GM12864 (cell line): Measurements from ENCODE around the gene CRAT.

Experiments used
- DNase-seq: peaks from one replicate; pipeline ENCODE4 v3.0.0-alpha.2; 2011; ENCODE audit warnings: low read depth
- H3K4me3 ChIP-seq: 2 replicates; pipeline ENCODE4 v1.5.1; 2011; ENCODE audit warnings: mild to moderate bottlenecking, low read depth, low read length, control low read depth
- TF ChIP-seq, protein P1 (sequence below): IDR thresholded peaks from 2 replicates; pipeline ENCODE4 v1.5.1; 2011; ENCODE audit warnings: low read depth, mild to moderate bottlenecking, moderate library complexity, low read length, control low read depth, inconsistent platforms; ENCODE audit errors: missing control alignments

Gene CRAT

DNA sequence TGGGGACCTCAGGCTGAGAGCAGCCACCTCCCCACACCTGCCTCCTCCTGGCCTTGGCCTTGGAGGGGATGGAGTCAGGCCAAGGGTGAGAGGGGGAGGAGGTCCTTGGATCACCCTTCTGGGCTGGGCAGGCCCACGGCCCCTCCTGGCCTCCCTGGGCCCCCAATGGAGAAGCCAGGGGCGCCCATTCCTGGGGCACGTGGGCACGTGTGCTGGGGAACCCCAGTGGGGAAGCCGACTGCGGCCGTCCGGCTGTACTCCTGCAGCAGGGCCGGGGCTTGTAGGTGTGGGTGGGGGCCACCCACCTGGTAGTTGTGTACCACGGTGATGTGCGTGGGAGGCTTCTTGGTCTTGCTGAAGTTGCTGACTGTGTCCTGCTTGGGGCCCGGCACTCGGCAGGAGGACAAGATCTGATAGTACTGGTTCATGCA lies 8.5 kb downstream of the CRAT start:
- TF ChIP-seq, protein P1, sequence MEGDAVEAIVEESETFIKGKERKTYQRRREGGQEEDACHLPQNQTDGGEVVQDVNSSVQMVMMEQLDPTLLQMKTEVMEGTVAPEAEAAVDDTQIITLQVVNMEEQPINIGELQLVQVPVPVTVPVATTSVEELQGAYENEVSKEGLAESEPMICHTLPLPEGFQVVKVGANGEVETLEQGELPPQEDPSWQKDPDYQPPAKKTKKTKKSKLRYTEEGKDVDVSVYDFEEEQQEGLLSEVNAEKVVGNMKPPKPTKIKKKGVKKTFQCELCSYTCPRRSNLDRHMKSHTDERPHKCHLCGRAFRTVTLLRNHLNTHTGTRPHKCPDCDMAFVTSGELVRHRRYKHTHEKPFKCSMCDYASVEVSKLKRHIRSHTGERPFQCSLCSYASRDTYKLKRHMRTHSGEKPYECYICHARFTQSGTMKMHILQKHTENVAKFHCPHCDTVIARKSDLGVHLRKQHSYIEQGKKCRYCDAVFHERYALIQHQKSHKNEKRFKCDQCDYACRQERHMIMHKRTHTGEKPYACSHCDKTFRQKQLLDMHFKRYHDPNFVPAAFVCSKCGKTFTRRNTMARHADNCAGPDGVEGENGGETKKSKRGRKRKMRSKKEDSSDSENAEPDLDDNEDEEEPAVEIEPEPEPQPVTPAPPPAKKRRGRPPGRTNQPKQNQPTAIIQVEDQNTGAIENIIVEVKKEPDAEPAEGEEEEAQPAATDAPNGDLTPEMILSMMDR, result no peak
- no peak for DNase-seq

DNA sequence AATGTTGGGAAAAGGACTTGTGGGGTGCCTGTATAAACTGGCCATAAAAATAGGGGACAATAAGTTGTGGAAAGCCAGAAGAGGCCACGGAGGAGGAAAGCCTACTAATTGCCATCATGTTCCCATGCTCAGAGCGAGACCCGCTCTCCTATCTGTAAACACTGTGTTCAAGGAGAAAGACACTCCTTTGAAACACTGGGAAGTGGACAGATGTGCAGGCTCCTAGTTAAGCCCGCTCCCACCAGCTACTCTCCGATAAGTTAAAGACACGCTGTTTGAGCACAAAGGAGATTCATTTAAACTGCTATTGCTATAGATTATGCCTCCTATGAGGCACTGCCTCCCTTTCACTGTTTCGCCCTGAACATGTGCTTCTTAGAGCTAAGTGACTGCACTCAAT lies 9.3 kb downstream of the CRAT start:
- DNase-seq, result no peak
- TF ChIP-seq, protein P1, result no peak
- no peak overlapping the region for H3K4me3 ChIP-seq

More for the DNA sequence above, 8.5 kb downstream of the CRAT start:
- no peak overlapping the region for H3K4me3 ChIP-seq

- TF ChIP-seq, protein P1, result no peak
- DNase-seq, result no peak
- H3K4me3 ChIP-seq, result no peak overlapping the region
Measured at GRCh38 chr9:129100383-129101169, 10.0 kb downstream of the CRAT start.

GRCh38 chr9:129098328-129098727 lies 12.3 kb downstream of the CRAT start:
- TF ChIP-seq, protein P1, result no peak
- no peak overlapping the region for H3K4me3 ChIP-seq
- DNase-seq, result no peak

DNA sequence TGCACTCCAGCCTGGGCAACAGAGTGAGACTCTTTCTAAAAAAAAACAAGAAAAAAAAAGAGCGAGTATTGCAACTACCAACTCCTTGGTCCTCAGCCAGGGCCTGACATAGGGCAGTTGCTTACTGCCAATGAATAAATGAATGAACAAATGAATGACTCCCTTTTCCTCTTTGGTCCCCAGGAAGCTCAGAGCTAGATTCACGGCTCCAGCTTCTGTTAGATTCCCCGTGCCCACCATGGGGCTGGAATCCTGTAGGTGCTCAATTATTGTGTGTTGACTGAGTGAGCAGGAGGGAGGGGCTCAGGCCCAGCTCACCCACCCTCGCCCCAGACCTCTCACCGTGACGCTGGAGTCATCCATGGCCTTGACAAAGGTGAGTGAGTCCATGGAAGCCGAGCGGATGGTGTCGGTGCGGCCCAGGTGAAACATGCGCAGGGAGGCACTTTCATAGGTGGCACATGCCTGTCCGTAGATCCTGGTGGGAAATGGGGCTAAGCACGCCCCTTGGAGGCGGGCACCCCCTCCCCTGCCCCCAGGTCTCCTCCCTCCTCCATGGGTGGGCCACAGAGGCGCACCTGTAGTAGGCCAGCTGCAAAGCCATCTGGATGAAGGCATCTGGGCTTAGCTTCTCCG lies 12.8 kb downstream of the CRAT start:
- H3K4me3 ChIP-seq, result no peak overlapping the region
- DNase-seq, result no peak
- TF ChIP-seq, protein P1, result no peak

GRCh38 chr9:129095908-129096307 lies 14.7 kb downstream of the CRAT start:
- TF ChIP-seq, protein P1, result no peak
- H3K4me3 ChIP-seq, result no peak overlapping the region
- no peak for DNase-seq
